ENCODE data around the gene PLIN1. TPM values are rescaled to one million over a fixed set of nuclear protein-coding genes. Genes with fewer than 3 reads are reported as not detected.
A peak's percentile ranks its signal among the peaks of the same experiment; 100 is the strongest.

The PLIN1 gene
- total RNA-seq, 1 experiment from 2014 or later: 0.09 TPM

DNA sequence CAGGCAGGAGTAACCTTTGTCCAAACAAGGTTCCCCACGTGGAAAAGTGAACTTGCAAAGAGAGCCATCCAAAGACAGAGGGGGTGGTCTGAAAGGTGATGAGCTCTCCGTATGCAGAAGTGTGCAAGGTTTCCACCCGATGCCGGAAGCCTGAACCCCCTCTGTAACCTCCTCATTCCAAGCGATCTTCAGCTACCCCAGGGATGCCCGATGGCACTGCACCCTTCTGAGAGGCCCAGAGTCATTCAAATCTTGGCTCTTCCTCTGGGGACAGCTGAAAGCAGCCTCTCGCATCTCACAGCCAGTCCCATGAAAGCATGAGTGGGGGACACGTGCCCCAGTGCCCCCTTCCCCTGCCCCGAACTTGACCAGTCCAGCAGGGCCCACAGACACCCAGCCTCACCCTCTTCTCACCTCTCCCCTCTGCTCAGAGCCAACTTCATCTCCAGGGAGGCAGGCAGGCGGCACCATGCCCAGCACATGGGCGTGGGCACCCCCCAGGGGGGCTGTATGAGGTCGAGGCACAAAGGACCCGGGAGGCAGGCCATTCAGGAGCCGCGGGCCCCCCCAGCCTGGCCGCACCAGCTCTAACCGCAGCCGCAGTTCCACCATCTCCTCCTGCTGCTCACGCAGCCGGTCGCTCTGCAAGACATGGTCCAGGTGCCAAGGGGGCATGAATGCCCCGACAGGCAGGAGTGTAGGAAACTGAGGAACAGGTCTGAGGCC, 32.6 kb downstream of the PLIN1 start:
- TF ChIP-seq, protein P1, sequence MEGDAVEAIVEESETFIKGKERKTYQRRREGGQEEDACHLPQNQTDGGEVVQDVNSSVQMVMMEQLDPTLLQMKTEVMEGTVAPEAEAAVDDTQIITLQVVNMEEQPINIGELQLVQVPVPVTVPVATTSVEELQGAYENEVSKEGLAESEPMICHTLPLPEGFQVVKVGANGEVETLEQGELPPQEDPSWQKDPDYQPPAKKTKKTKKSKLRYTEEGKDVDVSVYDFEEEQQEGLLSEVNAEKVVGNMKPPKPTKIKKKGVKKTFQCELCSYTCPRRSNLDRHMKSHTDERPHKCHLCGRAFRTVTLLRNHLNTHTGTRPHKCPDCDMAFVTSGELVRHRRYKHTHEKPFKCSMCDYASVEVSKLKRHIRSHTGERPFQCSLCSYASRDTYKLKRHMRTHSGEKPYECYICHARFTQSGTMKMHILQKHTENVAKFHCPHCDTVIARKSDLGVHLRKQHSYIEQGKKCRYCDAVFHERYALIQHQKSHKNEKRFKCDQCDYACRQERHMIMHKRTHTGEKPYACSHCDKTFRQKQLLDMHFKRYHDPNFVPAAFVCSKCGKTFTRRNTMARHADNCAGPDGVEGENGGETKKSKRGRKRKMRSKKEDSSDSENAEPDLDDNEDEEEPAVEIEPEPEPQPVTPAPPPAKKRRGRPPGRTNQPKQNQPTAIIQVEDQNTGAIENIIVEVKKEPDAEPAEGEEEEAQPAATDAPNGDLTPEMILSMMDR (conservative IDR thresholded peaks at IDR 0.05): no peak
- no peak overlapping the region for H3K27ac ChIP-seq (ENCODE audit: insufficient read length, low read depth, low read length)
- H3K27me3 ChIP-seq (ENCODE audit: insufficient read depth, low read length): no peaks in the 10 kb centered on the region
- no peaks in the 10 kb centered on the region for H3K9me3 ChIP-seq (ENCODE audit: control insufficient read depth, low read depth, low read length)
- no peak overlapping the region for H2BK15ac ChIP-seq (ENCODE audit: low read depth, low read length)
- no peak overlapping the region for H3K18ac ChIP-seq (ENCODE audit: insufficient read length, low read depth, low read length)
- no peak overlapping the region for H2BK120ac ChIP-seq (ENCODE audit: low read depth, low read length, poor library complexity, severe bottlenecking)
- H2BK20ac ChIP-seq (ENCODE audit: low read depth, low read length, poor library complexity, severe bottlenecking): no peak overlapping the region
- H3K4me2 ChIP-seq (ENCODE audit: insufficient read depth, insufficient read length, low read length): no peak overlapping the region
- H3K23ac ChIP-seq (ENCODE audit: insufficient read length, low read depth, low read length): no peak overlapping the region
- no peak overlapping the region for H3K56ac ChIP-seq (ENCODE audit: insufficient read length, low read depth, low read length)
- Mint-ChIP-seq H3K9me3 (no peaks in the 10 kb centered on the region), H3K27ac (peak overlapping the region in 1 of 3 experiments; percentile 68; a peak in 1 of 7 replicates), H3K4me3 (peak overlapping the region in 1 of 2 experiments; percentile 26; a peak in 1 of 5 replicates), H3K36me3 (ENCODE audit: insufficient read depth in 1 of 3, low read depth in 3 of 3) (peaks cover 17 to 62% (median 47%) of the 10 kb centered on the region in 3 experiments; a peak in 6 of 7 replicates), H3K27me3 (ENCODE audit: low read depth) (no peaks in the 10 kb centered on the region), H3K4me1 (peaks cover 3 to 7% of the 10 kb centered on the region in 2 experiments)
- H4K20me1 ChIP-seq (ENCODE audit: control insufficient read depth, insufficient read depth, insufficient read length): no peaks in the 10 kb centered on the region
- no peaks in the 10 kb centered on the region for H3K4me1 ChIP-seq (ENCODE audit: insufficient read depth, low read length)
- no peak overlapping the region for H3K9ac ChIP-seq (ENCODE audit: extremely low read depth, insufficient read length, low read length)
- no peak overlapping the region for H3T11ph ChIP-seq (ENCODE audit: low read length)
- H2AK5ac ChIP-seq (ENCODE audit: insufficient read length, low read length): no peak overlapping the region
- DNase-seq: no peak
- no CpG with 5 or more reads among the region's 22 CpGs for WGBS (ENCODE audit: extremely low coverage, insufficient read length, low lambda C conversion rate)
- no peak overlapping the region for H4K91ac ChIP-seq (ENCODE audit: insufficient read length, low read depth, low read length)
- H4K5ac ChIP-seq (ENCODE audit: insufficient read length, low read depth, low read length): no peak overlapping the region
- no peak overlapping the region for H2BK12ac ChIP-seq (ENCODE audit: insufficient read length, low read depth, low read length)
- H3K14ac ChIP-seq (ENCODE audit: insufficient read depth, low read length): no peak overlapping the region
- no peaks in the 10 kb centered on the region for H3K23me2 ChIP-seq (ENCODE audit: insufficient read length, low read depth, low read length, poor library complexity, severe bottlenecking)
- H4K8ac ChIP-seq (replicated peaks; ENCODE audit: insufficient read length, low read depth, low read length): no peak overlapping the region
- no peak overlapping the region for H2AFZ ChIP-seq (ENCODE audit: low read length)
- no peak overlapping the region for H2BK5ac ChIP-seq (ENCODE audit: insufficient read length, low read length)
- H3K79me2 ChIP-seq (ENCODE audit: insufficient read depth, low read length): no peaks in the 10 kb centered on the region
- H3K4ac ChIP-seq (ENCODE audit: low read depth, low read length): no peak overlapping the region
- no peaks in the 10 kb centered on the region for H3K79me1 ChIP-seq (ENCODE audit: insufficient read depth, low read depth, low read length, poor library complexity, severe bottlenecking)
